Activated T-cell treated with anti-CD3 and anti-CD28 coated beads, Interleukin-2, amount 50 U/mL, for 72 hours (primary cell): Measurements from ENCODE around the gene LRMDA. TPM values are rescaled to one million over a fixed set of nuclear protein-coding genes. Genes with fewer than 3 reads are reported as not detected.
A peak's percentile ranks its signal among the peaks of the same experiment; 100 is the strongest.

Experiments used
- ATAC-seq, 2 donors: fragments of 150-1000 bp; cut with Tn5 transposase; replicated peaks in 1 of 2; 2 replicates each; pipeline ENCODE4 v1.10.0; 2021; ENCODE audit warnings: moderate library complexity in 2 of 2, mild to moderate bottlenecking in 1 of 2
- DNase-seq, 2 donors: peaks; one replicate each; pipeline ENCODE4 v3.0.0; 2021 to 2022; ENCODE audit warnings: mixed read lengths in 1 of 2
- H3K27ac Mint-ChIP-seq: one replicate; pipeline ENCODE4 v1.8.0; 2022; ENCODE audit warnings: mild to moderate bottlenecking, moderate library complexity, mixed read lengths
- H3K27me3 Mint-ChIP-seq: one replicate; pipeline ENCODE4 v1.8.0; 2022; ENCODE audit warnings: low read depth, mixed read lengths
- H3K36me3 Mint-ChIP-seq, 2 donors: one replicate each; pipeline ENCODE4 v1.8.0; 2022; ENCODE audit warnings: mixed read lengths in 2 of 2, mild to moderate bottlenecking in 1 of 2; ENCODE audit not compliant: insufficient read depth in 2 of 2
- H3K4me1 Mint-ChIP-seq: one replicate; pipeline ENCODE4 v1.8.0; 2022; ENCODE audit warnings: low read depth, mixed read lengths
- H3K4me3 Mint-ChIP-seq, 2 donors: one replicate each; pipeline ENCODE4 v1.8.0; 2022; ENCODE audit warnings: mild to moderate bottlenecking in 2 of 2, mixed read lengths in 2 of 2, moderate library complexity in 2 of 2
- H3K9me3 Mint-ChIP-seq, 2 donors: one replicate each; pipeline ENCODE4 v1.8.0; 2022; ENCODE audit warnings: mixed read lengths in 2 of 2
- total RNA-seq, 2 donors: library from RNA; stranded (reverse); gene quantifications; one replicate each; pipeline ENCODE4 v1.2.3, GENCODE V29; 2022

The LRMDA gene
- total RNA-seq, 2 donors from 2014 or later = not detected

GRCh38 chr10:76540786-76541185 is 1109.4 kb downstream of the LRMDA start:
- no peaks in the 10 kb centered on the region for H3K36me3 Mint-ChIP-seq
- H3K4me1 Mint-ChIP-seq = no peaks in the 10 kb centered on the region
- H3K27ac Mint-ChIP-seq = no peak overlapping the region
- no peaks in the 10 kb centered on the region for H3K9me3 Mint-ChIP-seq
- no peaks in the 10 kb centered on the region for H3K27me3 Mint-ChIP-seq
- no peak overlapping the region for H3K4me3 Mint-ChIP-seq
- DNase-seq (no peak), ATAC-seq (no peak)

- ATAC-seq = no peak
- H3K9me3 Mint-ChIP-seq = no peaks in the 10 kb centered on the region
- no peaks in the 10 kb centered on the region for H3K36me3 Mint-ChIP-seq
- no peaks in the 10 kb centered on the region for H3K4me1 Mint-ChIP-seq
- DNase-seq = no peak
- no peak overlapping the region for H3K4me3 Mint-ChIP-seq
- H3K27me3 Mint-ChIP-seq = no peaks in the 10 kb centered on the region
- H3K27ac Mint-ChIP-seq = no peak overlapping the region
Measured at GRCh38 chr10:76541852-76542251, 1110.4 kb downstream of the LRMDA start.

- Mint-ChIP-seq H3K9me3 (no peaks in the 10 kb centered on the region), H3K27me3 (no peaks in the 10 kb centered on the region), H3K4me1 (no peaks in the 10 kb centered on the region), H3K36me3 (no peaks in the 10 kb centered on the region), H3K4me3 (no peak overlapping the region), H3K27ac (no peak overlapping the region)
- ATAC-seq (no peak), DNase-seq (no peak)
Measured at GRCh38 chr10:76542307-76542930, 1111.0 kb downstream of the LRMDA start.

- no peaks in the 10 kb centered on the region for H3K4me1 Mint-ChIP-seq
- H3K4me3 Mint-ChIP-seq = no peak overlapping the region
- H3K27ac Mint-ChIP-seq = no peak overlapping the region
- H3K9me3 Mint-ChIP-seq = no peaks in the 10 kb centered on the region
- no peaks in the 10 kb centered on the region for H3K36me3 Mint-ChIP-seq
- DNase-seq (no peak), ATAC-seq (no peak)
- H3K27me3 Mint-ChIP-seq = no peaks in the 10 kb centered on the region
Measured at GRCh38 chr10:76543655-76544054, 1112.2 kb downstream of the LRMDA start.

- Mint-ChIP-seq H3K36me3 (no peaks in the 10 kb centered on the region), H3K27ac (no peak overlapping the region), H3K27me3 (no peaks in the 10 kb centered on the region), H3K9me3 (no peaks in the 10 kb centered on the region), H3K4me1 (no peaks in the 10 kb centered on the region), H3K4me3 (no peak overlapping the region)
- ATAC-seq (no peak), DNase-seq (no peak)
Measured at GRCh38 chr10:76544789-76545188, 1113.4 kb downstream of the LRMDA start.

- Mint-ChIP-seq H3K27ac (no peak overlapping the region), H3K27me3 (no peaks in the 10 kb centered on the region), H3K4me1 (no peaks in the 10 kb centered on the region), H3K4me3 (no peak overlapping the region), H3K9me3 (no peaks in the 10 kb centered on the region), H3K36me3 (no peaks in the 10 kb centered on the region)
- ATAC-seq (no peak), DNase-seq (no peak)
Measured at GRCh38 chr10:76546411-76546810, 1115.0 kb downstream of the LRMDA start.

- H3K27ac Mint-ChIP-seq = no peak overlapping the region
- H3K4me1 Mint-ChIP-seq = no peaks in the 10 kb centered on the region
- no peaks in the 10 kb centered on the region for H3K27me3 Mint-ChIP-seq
- H3K36me3 Mint-ChIP-seq = no peaks in the 10 kb centered on the region
- no peaks in the 10 kb centered on the region for H3K9me3 Mint-ChIP-seq
- no peak overlapping the region for H3K4me3 Mint-ChIP-seq
- DNase-seq = peak; percentile 63 to 64
- no peak for ATAC-seq
Measured at GRCh38 chr10:76547352-76547972, 1116.0 kb downstream of the LRMDA start.

- no peaks in the 10 kb centered on the region for H3K27me3 Mint-ChIP-seq
- no peak overlapping the region for H3K4me3 Mint-ChIP-seq
- DNase-seq (no peak), ATAC-seq (no peak)
- H3K27ac Mint-ChIP-seq = no peak overlapping the region
- H3K36me3 Mint-ChIP-seq = no peaks in the 10 kb centered on the region
- H3K4me1 Mint-ChIP-seq = no peaks in the 10 kb centered on the region
- no peaks in the 10 kb centered on the region for H3K9me3 Mint-ChIP-seq
Measured at GRCh38 chr10:76548716-76549115, 1117.3 kb downstream of the LRMDA start.

- no peak for DNase-seq
- Mint-ChIP-seq H3K4me3 (no peak overlapping the region), H3K9me3 (no peaks in the 10 kb centered on the region), H3K4me1 (no peaks in the 10 kb centered on the region), H3K27ac (no peak overlapping the region), H3K36me3 (no peaks in the 10 kb centered on the region), H3K27me3 (no peaks in the 10 kb centered on the region)
- ATAC-seq = no peak
Measured at GRCh38 chr10:76549171-76549570, 1117.7 kb downstream of the LRMDA start.

- no peak for ATAC-seq
- no peaks in the 10 kb centered on the region for H3K27me3 Mint-ChIP-seq
- H3K4me1 Mint-ChIP-seq = no peaks in the 10 kb centered on the region
- no peaks in the 10 kb centered on the region for H3K9me3 Mint-ChIP-seq
- no peaks in the 10 kb centered on the region for H3K36me3 Mint-ChIP-seq
- H3K27ac Mint-ChIP-seq = no peak overlapping the region
- no peak for DNase-seq
- H3K4me3 Mint-ChIP-seq = no peak overlapping the region
Measured at GRCh38 chr10:76550806-76551205, 1119.4 kb downstream of the LRMDA start.

- ATAC-seq (no peak), DNase-seq (no peak)
- peaks cover 6% of the 10 kb centered on the region for H3K27me3 Mint-ChIP-seq
Measured at GRCh38 chr10:76552091-76552873, 1120.9 kb downstream of the LRMDA start.

GRCh38 chr10:76553263-76554032 is 1122.0 kb downstream of the LRMDA start:
- no peak for ATAC-seq
- no peak overlapping the region for H3K4me3 Mint-ChIP-seq

More at GRCh38 chr10:76552091-76552873, 1120.9 kb downstream of the LRMDA start:
- H3K9me3 Mint-ChIP-seq = no peaks in the 10 kb centered on the region
- H3K4me3 Mint-ChIP-seq = no peak overlapping the region
- no peaks in the 10 kb centered on the region for H3K4me1 Mint-ChIP-seq
- peak overlapping the region; percentile 19 for H3K27ac Mint-ChIP-seq
- no peaks in the 10 kb centered on the region for H3K36me3 Mint-ChIP-seq

GRCh38 chr10:76554033-76554408 is 1122.6 kb downstream of the LRMDA start:
- no peak for DNase-seq
- no peak overlapping the region for H3K27ac Mint-ChIP-seq
- ATAC-seq = no peak
- H3K36me3 Mint-ChIP-seq = no peaks in the 10 kb centered on the region
- no peak overlapping the region for H3K4me3 Mint-ChIP-seq
- no peaks in the 10 kb centered on the region for H3K4me1 Mint-ChIP-seq
- peaks cover 6% of the 10 kb centered on the region for H3K27me3 Mint-ChIP-seq
- no peaks in the 10 kb centered on the region for H3K9me3 Mint-ChIP-seq

More at GRCh38 chr10:76553263-76554032, 1122.0 kb downstream of the LRMDA start:
- no peak overlapping the region for H3K27ac Mint-ChIP-seq
- H3K27me3 Mint-ChIP-seq = peaks cover 6% of the 10 kb centered on the region
- no peak for DNase-seq
- no peaks in the 10 kb centered on the region for H3K9me3 Mint-ChIP-seq
- no peaks in the 10 kb centered on the region for H3K36me3 Mint-ChIP-seq
- H3K4me1 Mint-ChIP-seq = no peaks in the 10 kb centered on the region
